Transverse colon (tissue), 4 donors: ENCODE data around the gene KYNU.
"Not testable (repeated sequence)": the region's sequence is repeated elsewhere in the genome, so short reads cannot be mapped to it uniquely, and the experiment has no call there.

Experiments used
- POLR2A ChIP-seq: fragments of 450-650 bp; IDR thresholded peaks from one replicate; pipeline ENCODE4 v1.6.1; 2016; ENCODE audit warnings: antibody characterized with exemption, mild to moderate bottlenecking, moderate library complexity
- POLR2AphosphoS5 ChIP-seq, 3 donors: sonication (generic); formaldehyde crosslinking; IDR thresholded peaks; one replicate each; pipeline ENCODE4 v1.6.1; 2016; ENCODE audit warnings: antibody characterized with exemption in 3 of 3
- TF ChIP-seq, protein P1 (sequence below), 5 experiments: fragments of 200-600 bp in 3 of 5; fragments of 450-650 bp in 2 of 5; sonication (generic) in 3 of 5; IDR thresholded peaks; 1 replicate in 2 of 5; 2 replicates in 3 of 5; pipeline ENCODE4 v1.5.1; 2016 to 2017; ENCODE audit warnings: antibody characterized with exemption in 5 of 5, inconsistent platforms in 3 of 5, mild to moderate bottlenecking in 2 of 5, moderate library complexity in 1 of 5

DNA sequence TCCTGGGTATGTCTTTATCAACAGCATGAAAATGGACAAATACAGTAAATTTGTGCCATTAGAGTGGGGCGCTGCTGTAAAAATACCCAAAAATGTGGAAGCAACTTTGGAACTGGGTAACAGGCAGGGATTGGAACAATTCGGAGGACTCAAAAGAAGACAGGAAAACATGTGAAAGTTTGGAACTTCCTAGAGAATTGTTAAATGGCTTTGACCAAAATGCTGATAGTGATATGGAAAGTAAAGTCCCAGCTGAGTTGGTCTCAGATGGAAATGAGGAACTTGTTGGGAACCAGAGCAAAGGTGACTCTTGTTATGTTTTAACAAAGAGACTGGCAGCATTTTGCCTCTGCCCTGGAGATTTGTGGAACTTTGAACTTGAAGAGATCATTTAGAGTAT lies 197.4 kb downstream of the KYNU start:
- TF ChIP-seq, protein P1, sequence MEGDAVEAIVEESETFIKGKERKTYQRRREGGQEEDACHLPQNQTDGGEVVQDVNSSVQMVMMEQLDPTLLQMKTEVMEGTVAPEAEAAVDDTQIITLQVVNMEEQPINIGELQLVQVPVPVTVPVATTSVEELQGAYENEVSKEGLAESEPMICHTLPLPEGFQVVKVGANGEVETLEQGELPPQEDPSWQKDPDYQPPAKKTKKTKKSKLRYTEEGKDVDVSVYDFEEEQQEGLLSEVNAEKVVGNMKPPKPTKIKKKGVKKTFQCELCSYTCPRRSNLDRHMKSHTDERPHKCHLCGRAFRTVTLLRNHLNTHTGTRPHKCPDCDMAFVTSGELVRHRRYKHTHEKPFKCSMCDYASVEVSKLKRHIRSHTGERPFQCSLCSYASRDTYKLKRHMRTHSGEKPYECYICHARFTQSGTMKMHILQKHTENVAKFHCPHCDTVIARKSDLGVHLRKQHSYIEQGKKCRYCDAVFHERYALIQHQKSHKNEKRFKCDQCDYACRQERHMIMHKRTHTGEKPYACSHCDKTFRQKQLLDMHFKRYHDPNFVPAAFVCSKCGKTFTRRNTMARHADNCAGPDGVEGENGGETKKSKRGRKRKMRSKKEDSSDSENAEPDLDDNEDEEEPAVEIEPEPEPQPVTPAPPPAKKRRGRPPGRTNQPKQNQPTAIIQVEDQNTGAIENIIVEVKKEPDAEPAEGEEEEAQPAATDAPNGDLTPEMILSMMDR (IDR thresholded peaks at IDR 0.05): not testable (repeated sequence)
- not testable (repeated sequence) for TF ChIP-seq POLR2AphosphoS5 (IDR thresholded peaks at IDR 0.05); POLR2A
